ENCODE measurements around the gene MYOCOS.

DNA sequence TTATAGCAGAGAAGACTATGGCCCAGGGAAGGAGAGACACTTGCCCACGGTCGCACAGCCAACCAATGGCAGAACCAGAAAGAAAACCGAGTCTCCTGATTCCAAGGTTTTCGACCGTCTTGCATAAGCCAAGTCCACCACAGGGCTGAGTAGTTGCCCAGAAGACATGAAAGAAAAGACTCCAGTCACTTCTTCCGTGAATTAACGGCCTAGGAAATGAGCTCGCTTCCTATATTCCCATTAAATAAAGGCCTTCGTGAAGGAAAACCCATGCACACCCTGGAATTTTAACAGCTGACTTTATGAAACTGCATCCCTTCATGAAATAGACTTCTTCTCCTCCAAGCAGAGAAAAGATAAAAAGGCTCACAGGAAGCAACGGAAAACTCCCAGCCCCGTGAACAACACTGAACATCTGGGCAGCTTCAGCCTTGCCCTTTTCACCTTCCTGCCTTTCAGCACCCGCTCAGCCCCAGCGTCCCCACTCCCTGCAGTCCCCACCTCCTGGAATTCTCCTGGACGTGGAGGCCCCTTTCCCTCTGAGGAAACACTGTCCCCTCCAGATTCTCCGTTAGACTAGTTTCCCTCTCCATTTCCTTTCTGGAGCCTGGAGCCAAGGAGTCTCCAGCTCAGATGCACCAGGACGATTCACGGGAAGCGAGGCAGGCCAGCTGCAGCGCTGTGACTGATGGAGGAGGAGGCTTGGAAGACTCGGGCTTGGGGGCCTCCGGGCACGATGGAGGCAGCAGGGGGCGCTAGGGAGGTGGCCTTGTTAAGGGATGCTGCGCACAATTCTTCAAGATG is 33.1 kb downstream of the MYOCOS start:
- TF ChIP-seq CTBP1 (IDR thresholded peaks at IDR 0.05; ENCODE audit: borderline replicate concordance) (no peak), NFRKB (IDR thresholded peaks at IDR 0.05) (no peak), HDGF (IDR thresholded peaks at IDR 0.05; ENCODE audit: borderline replicate concordance) (no peak), SP1 (IDR thresholded peaks at IDR 0.05) (no peak), L3MBTL2 (conservative IDR thresholded peaks at IDR 0.05) (no peak), FOXM1 (IDR thresholded peaks at IDR 0.05; ENCODE audit: borderline replicate concordance) (no peak), SUZ12 (IDR thresholded peaks at IDR 0.05) (no peak), BHLHE40 (IDR thresholded peaks at IDR 0.05; ENCODE audit: borderline replicate concordance) (no peak), TARDBP (IDR thresholded peaks at IDR 0.05) (no peak)

Measured in HEK293T (cell line).